AG04450 (cell line): ENCODE measurements around the gene MAFF. TPM values are rescaled to one million over a fixed set of nuclear protein-coding genes. Genes with fewer than 3 reads are reported as not detected.
A peak's percentile ranks its signal among the peaks of the same experiment; 100 is the strongest.

Experiments
- CTCF ChIA-PET: fragments of 300-600, 350-600 bp; formaldehyde crosslinking; extraction: SDS; loops from one replicate; lab custom pipeline; 2022; ENCODE audit warnings: antibody characterized with exemption, inconsistent platforms; lab: Charles Lee
- POLR2A ChIA-PET: fragments of 350-600 bp; formaldehyde crosslinking; extraction: SDS; loops from one replicate; lab custom pipeline; 2021; ENCODE audit warnings: antibody characterized with exemption, inconsistent platforms; lab: Yijun Ruan, JAX
- DNase-seq: peaks from one replicate; pipeline ENCODE4 v3.0.0-alpha.2; 2011; ENCODE audit warnings: low read depth, low spot score
- H3K27ac ChIP-seq: one replicate; pipeline ENCODE4 v1.5.1; 2012; ENCODE audit warnings: low read depth, low read length, control low read depth
- H3K27me3 ChIP-seq: one replicate; pipeline ENCODE4 v1.6.0; 2012; ENCODE audit warnings: low read length; ENCODE audit not compliant: control insufficient read depth, insufficient read depth
- H3K4me3 ChIP-seq: 2 replicates; pipeline ENCODE4 v1.5.1; 2011; ENCODE audit warnings: mild to moderate bottlenecking, low read depth, low read length, control low read depth
- H3K9me3 ChIP-seq: 2 replicates; pipeline ENCODE4 v1.5.1; 2012; ENCODE audit warnings: low read length; ENCODE audit not compliant: control insufficient read depth, insufficient read depth
- polyA plus RNA-seq: library from polyadenylated mRNA; depleted of rRNA; stranded (reverse); fragments of >200 nt; gene quantifications from 2 replicates; pipeline ENCODE4 v1.2.3, GENCODE V29; 2011
- TF ChIP-seq, protein P1 (sequence below): IDR thresholded peaks from 2 replicates; pipeline ENCODE4 v1.5.1; 2011; ENCODE audit warnings: low read depth, low read length, control low read depth, inconsistent platforms

MAFF gene
- polyA plus RNA-seq, 1 experiment = 8.3 TPM

DNA sequence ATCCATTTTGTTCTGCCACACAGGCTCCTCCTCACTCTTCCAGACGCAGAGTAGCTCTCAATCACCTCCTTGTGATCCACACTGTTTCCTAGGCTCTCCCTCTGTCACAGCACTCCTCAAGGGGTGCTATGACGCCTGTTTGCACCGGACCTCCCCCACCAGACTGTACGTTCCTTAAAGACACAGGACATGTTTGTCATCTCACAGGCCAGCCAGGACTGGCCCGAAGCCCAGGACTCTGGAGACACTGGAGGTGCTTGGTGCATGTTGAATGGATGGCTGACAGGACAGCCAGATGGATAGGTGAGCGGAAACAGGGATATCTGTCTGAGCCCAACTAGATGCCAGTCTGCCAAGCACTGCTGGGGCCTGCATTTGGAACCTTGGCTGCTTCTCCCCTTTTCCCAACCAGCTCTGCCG is 33.8 kb upstream of the MAFF start:
- Histone ChIP-seq H3K27me3 (no peaks in the 10 kb centered on the region), H3K4me3 (no peak overlapping the region), H3K27ac (no peak overlapping the region), H3K9me3 (no peaks in the 10 kb centered on the region)
- TF ChIP-seq, protein P1, sequence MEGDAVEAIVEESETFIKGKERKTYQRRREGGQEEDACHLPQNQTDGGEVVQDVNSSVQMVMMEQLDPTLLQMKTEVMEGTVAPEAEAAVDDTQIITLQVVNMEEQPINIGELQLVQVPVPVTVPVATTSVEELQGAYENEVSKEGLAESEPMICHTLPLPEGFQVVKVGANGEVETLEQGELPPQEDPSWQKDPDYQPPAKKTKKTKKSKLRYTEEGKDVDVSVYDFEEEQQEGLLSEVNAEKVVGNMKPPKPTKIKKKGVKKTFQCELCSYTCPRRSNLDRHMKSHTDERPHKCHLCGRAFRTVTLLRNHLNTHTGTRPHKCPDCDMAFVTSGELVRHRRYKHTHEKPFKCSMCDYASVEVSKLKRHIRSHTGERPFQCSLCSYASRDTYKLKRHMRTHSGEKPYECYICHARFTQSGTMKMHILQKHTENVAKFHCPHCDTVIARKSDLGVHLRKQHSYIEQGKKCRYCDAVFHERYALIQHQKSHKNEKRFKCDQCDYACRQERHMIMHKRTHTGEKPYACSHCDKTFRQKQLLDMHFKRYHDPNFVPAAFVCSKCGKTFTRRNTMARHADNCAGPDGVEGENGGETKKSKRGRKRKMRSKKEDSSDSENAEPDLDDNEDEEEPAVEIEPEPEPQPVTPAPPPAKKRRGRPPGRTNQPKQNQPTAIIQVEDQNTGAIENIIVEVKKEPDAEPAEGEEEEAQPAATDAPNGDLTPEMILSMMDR = no peak
- DNase-seq = no peak
- CTCF ChIA-PET = no interaction called here
- POLR2A ChIA-PET = interaction anchor here (0.6 kb wide), 2 partner anchors 73 to 145 kb away, joined by 3 read pairs; no protein-coding TSS in a partner anchor

DNA sequence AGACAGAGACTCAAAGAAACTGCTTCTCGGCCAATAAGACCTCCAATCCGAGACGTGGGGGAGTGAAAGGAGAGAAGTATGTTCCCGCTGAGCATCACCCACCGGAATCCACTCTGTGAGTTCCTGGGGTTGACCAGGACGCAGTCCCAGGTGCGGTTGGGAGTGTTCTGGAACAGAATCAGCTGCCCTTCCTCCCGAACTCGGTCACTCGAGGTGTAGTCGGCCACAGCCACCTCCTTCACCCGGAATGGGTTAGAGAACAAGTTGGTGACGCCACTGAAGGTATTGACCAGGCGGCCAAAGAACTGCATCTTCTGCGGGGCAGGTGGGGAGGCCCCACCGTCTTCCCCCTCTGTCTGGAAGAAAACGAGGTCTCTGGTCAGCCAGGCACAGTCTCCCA is 32.7 kb upstream of the MAFF start:
- Histone ChIP-seq H3K4me3 (no peak overlapping the region), H3K27me3 (no peaks in the 10 kb centered on the region), H3K27ac (no peak overlapping the region), H3K9me3 (no peaks in the 10 kb centered on the region)
- CTCF ChIA-PET = no interaction called here
- no peak for DNase-seq
- POLR2A ChIA-PET = no interaction called here
- TF ChIP-seq, protein P1 = no peak

DNA sequence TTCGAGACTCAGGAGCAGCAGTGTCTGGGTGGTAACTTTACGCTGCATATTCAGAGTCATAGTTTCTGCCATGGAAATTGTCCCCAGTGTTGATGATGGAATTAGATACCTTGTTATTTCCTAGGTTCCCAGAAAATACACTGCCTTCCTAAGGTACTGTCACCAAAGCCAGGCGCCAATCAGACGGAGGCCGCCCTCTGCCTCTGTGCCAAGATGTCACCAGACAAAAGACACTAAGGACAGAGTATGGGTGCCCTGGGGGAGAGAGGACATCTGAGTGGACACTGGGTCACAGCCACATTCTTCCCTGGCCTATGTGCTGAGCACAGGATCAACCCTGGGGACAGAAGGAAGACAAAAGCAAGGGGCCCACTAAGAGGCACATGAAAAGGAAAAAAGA is 31.3 kb upstream of the MAFF start:
- H3K27ac ChIP-seq = no peak overlapping the region

GRCh38 chr22:38171927-38172831 is 29.6 kb upstream of the MAFF start:
- no peaks in the 10 kb centered on the region for H3K27me3 ChIP-seq
- H3K4me3 ChIP-seq = no peak overlapping the region
- DNase-seq = no peak
- POLR2A ChIA-PET = interaction anchor here (0.6 kb wide), 1 partner anchor 26 kb away, joined by 5 read pairs; no protein-coding TSS in a partner anchor
- CTCF ChIA-PET = interaction anchor here (0.5 kb wide), 1 partner anchor 58 kb away, joined by 5 read pairs; no protein-coding TSS in a partner anchor
- TF ChIP-seq, protein P1 = no peak
- H3K27ac ChIP-seq = peak overlapping the region; percentile 21
- H3K9me3 ChIP-seq = no peaks in the 10 kb centered on the region

More for the DNA sequence above, 31.3 kb upstream of the MAFF start:
- Histone ChIP-seq H3K4me3 (no peak overlapping the region), H3K9me3 (no peaks in the 10 kb centered on the region), H3K27me3 (no peaks in the 10 kb centered on the region)
- ChIA-PET POLR2A (no interaction called here), CTCF (no interaction called here)
- TF ChIP-seq, protein P1 = no peak
- DNase-seq = no peak
